Measurements from ENCODE around the gene C1orf105.
"Not testable (repeated sequence)": the region's sequence is repeated elsewhere in the genome, so short reads cannot be mapped to it uniquely, and the experiment has no call there.

C1orf105 gene

DNA sequence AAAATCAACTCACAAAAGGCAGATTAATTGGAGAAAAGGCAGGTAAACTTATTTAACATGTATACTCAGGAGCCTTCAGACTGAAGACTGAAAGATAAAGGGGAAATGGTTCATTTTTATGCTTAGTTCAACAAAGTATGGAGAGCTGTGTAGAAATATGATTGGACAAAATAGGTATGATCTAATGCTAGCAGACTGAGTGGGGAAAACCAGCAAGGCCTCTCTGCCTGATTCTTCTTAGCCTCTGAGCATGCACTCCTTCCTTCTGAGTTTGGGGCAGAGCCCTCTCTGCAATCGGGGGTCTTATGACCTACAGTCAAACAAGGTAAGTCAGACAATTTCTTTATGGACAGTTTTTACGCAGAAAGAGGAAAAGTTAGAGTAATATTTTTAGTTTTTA is 73.7 kb downstream of the C1orf105 start:
- peak overlapping the region; percentile 4 for H3K27ac Mint-ChIP-seq
- no peak overlapping the region for H3K4me3 Mint-ChIP-seq
- H3K27me3 Mint-ChIP-seq (ENCODE audit: low read depth, poor library complexity), result no peaks in the 10 kb centered on the region
- H3K36me3 Mint-ChIP-seq (ENCODE audit: low read depth), result no peaks in the 10 kb centered on the region
- peaks cover 54% of the 10 kb centered on the region for H3K4me1 Mint-ChIP-seq
- H3K9me3 Mint-ChIP-seq, result no peaks in the 10 kb centered on the region
- TF ChIP-seq, protein P1, sequence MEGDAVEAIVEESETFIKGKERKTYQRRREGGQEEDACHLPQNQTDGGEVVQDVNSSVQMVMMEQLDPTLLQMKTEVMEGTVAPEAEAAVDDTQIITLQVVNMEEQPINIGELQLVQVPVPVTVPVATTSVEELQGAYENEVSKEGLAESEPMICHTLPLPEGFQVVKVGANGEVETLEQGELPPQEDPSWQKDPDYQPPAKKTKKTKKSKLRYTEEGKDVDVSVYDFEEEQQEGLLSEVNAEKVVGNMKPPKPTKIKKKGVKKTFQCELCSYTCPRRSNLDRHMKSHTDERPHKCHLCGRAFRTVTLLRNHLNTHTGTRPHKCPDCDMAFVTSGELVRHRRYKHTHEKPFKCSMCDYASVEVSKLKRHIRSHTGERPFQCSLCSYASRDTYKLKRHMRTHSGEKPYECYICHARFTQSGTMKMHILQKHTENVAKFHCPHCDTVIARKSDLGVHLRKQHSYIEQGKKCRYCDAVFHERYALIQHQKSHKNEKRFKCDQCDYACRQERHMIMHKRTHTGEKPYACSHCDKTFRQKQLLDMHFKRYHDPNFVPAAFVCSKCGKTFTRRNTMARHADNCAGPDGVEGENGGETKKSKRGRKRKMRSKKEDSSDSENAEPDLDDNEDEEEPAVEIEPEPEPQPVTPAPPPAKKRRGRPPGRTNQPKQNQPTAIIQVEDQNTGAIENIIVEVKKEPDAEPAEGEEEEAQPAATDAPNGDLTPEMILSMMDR (IDR thresholded peaks at IDR 0.05), result no peak
- no peak for DNase-seq

DNA sequence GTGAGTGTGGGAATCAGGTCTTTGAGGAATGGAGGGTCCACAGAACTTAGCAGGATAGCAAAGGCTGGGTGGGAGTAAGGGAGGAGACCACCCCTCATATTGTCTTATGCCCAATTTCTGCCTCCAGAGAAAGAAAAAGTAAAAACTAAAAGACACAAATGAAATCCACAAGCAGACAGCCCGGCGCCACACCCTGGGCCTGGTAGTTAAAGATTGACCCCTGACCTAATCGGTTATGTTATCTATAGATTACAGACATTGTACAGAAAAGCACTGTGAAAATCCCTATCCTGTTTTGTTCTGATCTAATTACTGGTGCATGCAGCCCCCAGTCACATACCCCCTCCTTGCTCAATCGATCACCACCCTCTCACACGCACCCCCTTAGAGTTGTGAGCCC is 75.6 kb downstream of the C1orf105 start:
- H3K36me3 Mint-ChIP-seq (ENCODE audit: low read depth); DNase-seq; H3K27me3 Mint-ChIP-seq (ENCODE audit: low read depth, poor library complexity); H3K9me3 Mint-ChIP-seq: not testable (repeated sequence)
- Mint-ChIP-seq H3K4me3 (peak overlapping the region; percentile 19), H3K4me1 (peaks cover 70% of the 10 kb centered on the region), H3K27ac (peak overlapping the region; percentile 96)

DNA sequence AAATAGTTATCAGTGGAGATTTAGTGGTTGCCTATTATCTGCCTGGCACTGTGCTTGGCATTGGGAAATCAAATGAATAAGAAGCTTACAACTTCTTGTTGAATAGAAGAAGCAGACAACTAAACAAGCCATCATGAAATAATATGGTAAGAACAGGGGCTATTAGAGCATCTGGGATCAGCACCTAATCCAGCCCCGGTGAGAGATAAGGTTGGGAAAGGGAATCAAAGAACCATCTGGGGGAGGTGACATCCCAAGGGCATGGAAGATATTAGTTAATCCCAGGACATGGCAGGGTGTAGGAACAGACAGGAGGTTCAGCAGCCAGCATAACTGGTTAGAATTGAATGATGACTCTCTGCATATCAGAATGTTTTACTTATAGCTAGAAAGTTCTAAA is 76.2 kb downstream of the C1orf105 start:
- H3K4me3 Mint-ChIP-seq, result peak overlapping the region; percentile 52

DNA sequence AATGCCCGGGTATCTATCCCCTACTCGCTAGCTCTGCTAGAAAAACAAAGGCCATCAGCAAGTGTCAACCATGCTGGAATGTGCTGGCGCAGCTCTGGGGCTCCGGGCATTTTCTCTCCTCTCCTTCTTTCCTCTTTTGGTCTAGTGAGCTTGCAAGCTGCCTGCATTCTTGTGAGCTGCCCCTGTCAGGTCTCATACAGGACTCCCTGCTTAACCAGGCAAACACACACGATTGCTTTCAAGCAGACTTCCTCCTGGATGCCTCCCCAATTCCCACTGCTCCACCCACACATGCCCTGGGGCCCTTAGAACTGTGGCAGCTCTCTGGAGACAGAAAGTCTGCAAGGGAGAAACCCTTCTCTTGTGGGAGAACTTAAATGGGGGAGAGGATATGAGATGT is 76.7 kb downstream of the C1orf105 start:
- peaks cover 75% of the 10 kb centered on the region for H3K4me1 Mint-ChIP-seq
- H3K4me3 Mint-ChIP-seq, result peak overlapping the region; percentile 52
- no peaks in the 10 kb centered on the region for H3K9me3 Mint-ChIP-seq
- TF ChIP-seq, protein P1 (IDR thresholded peaks at IDR 0.05), result no peak
- DNase-seq, result peak; percentile 29
- no peaks in the 10 kb centered on the region for H3K36me3 Mint-ChIP-seq (ENCODE audit: low read depth)
- no peaks in the 10 kb centered on the region for H3K27me3 Mint-ChIP-seq (ENCODE audit: low read depth, poor library complexity)
- H3K27ac Mint-ChIP-seq, result peak overlapping the region; percentile 96

More for the DNA sequence above, 76.2 kb downstream of the C1orf105 start:
- DNase-seq, result no peak
- TF ChIP-seq, protein P1 (IDR thresholded peaks at IDR 0.05), result no peak
- peaks cover 73% of the 10 kb centered on the region for H3K4me1 Mint-ChIP-seq
- H3K9me3 Mint-ChIP-seq, result no peaks in the 10 kb centered on the region
- peak overlapping the region; percentile 96 for H3K27ac Mint-ChIP-seq
- H3K36me3 Mint-ChIP-seq (ENCODE audit: low read depth), result no peaks in the 10 kb centered on the region
- H3K27me3 Mint-ChIP-seq (ENCODE audit: low read depth, poor library complexity), result no peaks in the 10 kb centered on the region

DNA sequence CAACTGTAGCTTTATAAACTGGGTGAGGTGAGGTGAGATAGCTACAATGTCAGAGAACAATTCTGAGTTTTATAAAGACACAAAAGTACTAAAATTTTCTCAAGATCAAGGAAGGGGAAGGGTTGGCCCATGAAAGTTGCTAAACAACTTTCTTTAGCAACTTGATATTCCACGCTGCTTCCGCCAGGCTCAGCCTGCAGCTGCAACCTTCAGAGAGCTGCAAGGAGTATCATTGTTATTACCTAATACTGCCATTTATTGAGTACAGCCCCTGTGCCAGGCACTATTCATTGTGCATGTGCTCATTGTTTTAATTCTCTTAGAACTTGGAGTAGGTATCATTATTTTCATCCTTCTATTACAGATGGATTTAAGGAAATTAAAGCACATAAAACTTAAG is 78.4 kb downstream of the C1orf105 start:
- no peaks in the 10 kb centered on the region for H3K36me3 Mint-ChIP-seq (ENCODE audit: low read depth)
- peak overlapping the region; percentile 83 for H3K27ac Mint-ChIP-seq
- no peak for DNase-seq
- H3K9me3 Mint-ChIP-seq, result no peaks in the 10 kb centered on the region
- TF ChIP-seq, protein P1 (IDR thresholded peaks at IDR 0.05), result no peak
- no peaks in the 10 kb centered on the region for H3K27me3 Mint-ChIP-seq (ENCODE audit: low read depth, poor library complexity)
- H3K4me3 Mint-ChIP-seq, result no peak overlapping the region
- H3K4me1 Mint-ChIP-seq, result peaks cover 73% of the 10 kb centered on the region

DNA sequence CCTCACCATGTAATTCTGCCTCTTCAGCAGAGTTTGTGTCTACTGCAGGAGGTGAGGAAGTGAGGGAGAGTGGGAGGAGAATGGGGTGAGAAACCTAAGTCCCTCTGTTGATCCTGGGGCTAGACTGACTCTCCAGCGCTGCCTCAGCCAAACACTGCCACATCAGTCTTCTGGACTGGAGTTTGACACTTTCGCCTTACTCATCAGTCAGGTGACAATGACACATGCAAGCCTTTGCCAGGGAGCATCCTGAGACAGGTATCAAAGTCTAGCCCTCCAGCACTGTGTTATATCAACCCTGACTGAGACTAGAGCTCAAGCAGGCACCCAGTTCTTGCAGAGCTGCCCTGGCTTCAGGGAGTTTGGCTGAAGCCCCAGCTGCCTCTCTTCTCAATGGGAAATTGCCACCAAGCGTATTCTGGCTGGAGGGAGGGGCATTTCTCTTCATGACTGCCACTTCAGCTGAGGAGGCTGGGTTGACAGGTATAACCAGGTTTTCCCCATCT is 79.2 kb downstream of the C1orf105 start:
- H3K9me3 Mint-ChIP-seq, result no peaks in the 10 kb centered on the region
- H3K4me3 Mint-ChIP-seq, result no peak overlapping the region
- no peaks in the 10 kb centered on the region for H3K27me3 Mint-ChIP-seq (ENCODE audit: low read depth, poor library complexity)
- no peaks in the 10 kb centered on the region for H3K36me3 Mint-ChIP-seq (ENCODE audit: low read depth)
- TF ChIP-seq, protein P1 (IDR thresholded peaks at IDR 0.05), result no peak
- H3K4me1 Mint-ChIP-seq, result peaks cover 64% of the 10 kb centered on the region
- DNase-seq, result no peak
- no peak overlapping the region for H3K27ac Mint-ChIP-seq

Measured in nephron progenitor cell (in vitro differentiated cells).